H4 (cell line): Measurements from ENCODE around the gene PRKN. TPM values are rescaled to one million over a fixed set of nuclear protein-coding genes. Genes with fewer than 3 reads are reported as not detected.

Experiments used
- DNase-seq: peaks from one replicate; pipeline ENCODE4 v3.0.0-alpha.2; 2015; ENCODE audit warnings: low spot score
- total RNA-seq: library from RNA; depleted of rRNA; stranded (reverse); fragments of >200 nt; shearing (Covaris generic); gene quantifications from 2 replicates; pipeline ENCODE4 v1.2.3, GENCODE V29; 2014

Gene PRKN
- total RNA-seq, 1 experiment from 2014 or later, result 0.19 TPM

GRCh38 chr6:162313922-162314660, 413.5 kb downstream of the PRKN start:
- DNase-seq, result peak; percentile 11

GRCh38 chr6:162307865-162308264, 419.7 kb downstream of the PRKN start:
- no peak for DNase-seq

- no peak for DNase-seq
Measured at GRCh38 chr6:162306616-162307015, 420.9 kb downstream of the PRKN start.

GRCh38 chr6:162301128-162301527, 426.4 kb downstream of the PRKN start:
- no peak for DNase-seq

- DNase-seq, result no peak
Measured at GRCh38 chr6:162294029-162294428, 433.5 kb downstream of the PRKN start.

- DNase-seq, result no peak
Measured at GRCh38 chr6:162292915-162293314, 434.7 kb downstream of the PRKN start.

GRCh38 chr6:162290846-162291465, 436.6 kb downstream of the PRKN start:
- DNase-seq, result no peak

- no peak for DNase-seq
Measured at GRCh38 chr6:162289972-162290371, 437.6 kb downstream of the PRKN start.

GRCh38 chr6:162273986-162274385, 453.6 kb downstream of the PRKN start:
- DNase-seq, result no peak

GRCh38 chr6:162271922-162272321, 455.6 kb downstream of the PRKN start:
- no peak for DNase-seq

GRCh38 chr6:162270966-162271365, 456.6 kb downstream of the PRKN start:
- DNase-seq, result no peak

GRCh38 chr6:162267641-162268040, 459.9 kb downstream of the PRKN start:
- no peak for DNase-seq

GRCh38 chr6:162267126-162267525, 460.4 kb downstream of the PRKN start:
- DNase-seq, result no peak

GRCh38 chr6:162264581-162264980, 463.0 kb downstream of the PRKN start:
- no peak for DNase-seq

GRCh38 chr6:162262466-162263196, 464.9 kb downstream of the PRKN start:
- DNase-seq, result no peak

GRCh38 chr6:162261598-162261997, 466.0 kb downstream of the PRKN start:
- no peak for DNase-seq

GRCh38 chr6:162260027-162260426, 467.5 kb downstream of the PRKN start:
- DNase-seq, result no peak

GRCh38 chr6:162258647-162259046, 468.9 kb downstream of the PRKN start:
- no peak for DNase-seq

GRCh38 chr6:162256361-162256760, 471.2 kb downstream of the PRKN start:
- no peak for DNase-seq

GRCh38 chr6:162251257-162251656, 476.3 kb downstream of the PRKN start:
- no peak for DNase-seq

- DNase-seq, result no peak
Measured at GRCh38 chr6:162249907-162250642, 477.5 kb downstream of the PRKN start.

GRCh38 chr6:162245830-162246420, 481.6 kb downstream of the PRKN start:
- DNase-seq, result no peak
